Neuronal stem cell (in vitro differentiated cells): ENCODE results near the gene THBS4.

ENCODE experiments used
- DNase-seq: peaks from one replicate; pipeline ENCODE4 v3.0.0-alpha.2; 2013; ENCODE audit warnings: low spot score
- H2AFZ ChIP-seq: one replicate; pipeline ENCODE4 v1.6.1; 2013; ENCODE audit warnings: mild to moderate bottlenecking, low read length, inconsistent platforms
- H2AK5ac ChIP-seq: 2 replicates; pipeline ENCODE4 v1.6.1; 2013; ENCODE audit warnings: low read depth, mild to moderate bottlenecking, inconsistent platforms, low read length, moderate library complexity, mixed read lengths
- H2BK120ac ChIP-seq: 2 replicates; pipeline ENCODE4 v1.6.1; 2013; ENCODE audit warnings: low read depth, mild to moderate bottlenecking, inconsistent platforms, low read length, moderate library complexity, mixed read lengths
- H2BK12ac ChIP-seq: one replicate; pipeline ENCODE4 v1.6.1; 2013; ENCODE audit warnings: low read length, inconsistent platforms
- H2BK15ac ChIP-seq: 2 replicates; pipeline ENCODE4 v1.6.1; 2013; ENCODE audit warnings: mild to moderate bottlenecking, low read length, inconsistent platforms, mixed read lengths
- H2BK5ac ChIP-seq: one replicate; pipeline ENCODE4 v1.6.1; 2013; ENCODE audit warnings: inconsistent platforms, mild to moderate bottlenecking, low read length, moderate library complexity
- H3K14ac ChIP-seq: one replicate; pipeline ENCODE4 v1.6.1; 2013; ENCODE audit warnings: low read length, inconsistent platforms
- H3K18ac ChIP-seq: 2 replicates; pipeline ENCODE4 v1.6.1; 2013; ENCODE audit warnings: low read length, inconsistent platforms
- H3K23ac ChIP-seq: 2 replicates; pipeline ENCODE4 v1.6.1; 2013; ENCODE audit warnings: low read depth, mild to moderate bottlenecking, mixed read lengths, low read length, inconsistent platforms; ENCODE audit not compliant: poor library complexity
- H3K27ac ChIP-seq: replicated peaks from 3 replicates; pipeline ENCODE4 v1.5.1; 2013; ENCODE audit warnings: low read length, inconsistent platforms
- H3K27me3 ChIP-seq, 3 experiments: 2 replicates each; pipeline ENCODE4 v1.6.1; 2013; ENCODE audit warnings: low read length in 3 of 3, mild to moderate bottlenecking in 2 of 3, inconsistent platforms in 1 of 3, low read depth in 1 of 3, mixed read lengths in 1 of 3, moderate library complexity in 1 of 3; ENCODE audit not compliant: control insufficient read depth in 3 of 3, insufficient read depth in 3 of 3
- H3K36me3 ChIP-seq, 2 donors: replicated peaks in 1 of 2; 2 replicates each; pipeline ENCODE4 v1.6.1; 2013; ENCODE audit warnings: low read length in 2 of 2; ENCODE audit not compliant: control insufficient read depth in 2 of 2, insufficient read depth in 2 of 2
- H3K4ac ChIP-seq: 2 replicates; pipeline ENCODE4 v1.6.1; 2013; ENCODE audit warnings: inconsistent platforms, mild to moderate bottlenecking, low read length, moderate library complexity
- H3K4me1 ChIP-seq, 2 donors: 1 replicate in 1 of 2; 2 replicates in 1 of 2; pipeline ENCODE4 v1.6.1; 2013; ENCODE audit warnings: low read length in 2 of 2, low read depth in 1 of 2; ENCODE audit not compliant: control insufficient read depth in 2 of 2, insufficient read depth in 1 of 2
- H3K4me2 ChIP-seq: one replicate; pipeline ENCODE4 v1.6.1; 2013; ENCODE audit warnings: mild to moderate bottlenecking, low read length, inconsistent platforms; ENCODE audit not compliant: insufficient read depth, poor library complexity, severe bottlenecking
- H3K4me3 ChIP-seq, 2 donors: 2 replicates each; pipeline ENCODE4 v1.5.1; 2013; ENCODE audit warnings: low read length in 2 of 2, mild to moderate bottlenecking in 2 of 2, inconsistent platforms in 1 of 2, moderate library complexity in 1 of 2
- H3K79me1 ChIP-seq: one replicate; pipeline ENCODE4 v1.6.1; 2013; ENCODE audit warnings: low read depth, mild to moderate bottlenecking, inconsistent platforms, low read length, moderate library complexity
- H3K9ac ChIP-seq: one replicate; pipeline ENCODE4 v1.6.1; 2013; ENCODE audit warnings: mild to moderate bottlenecking, low read depth, low read length, inconsistent platforms; ENCODE audit not compliant: poor library complexity
- H3K9me3 ChIP-seq, 2 donors: replicated peaks in 1 of 2; 2 replicates each; pipeline versions ENCODE3 to v1.6.1; 2013; ENCODE audit warnings: low read length in 2 of 2, mild to moderate bottlenecking in 2 of 2, inconsistent platforms in 1 of 2, low read depth in 1 of 2, mixed read lengths in 1 of 2, moderate library complexity in 1 of 2; ENCODE audit not compliant: control insufficient read depth in 2 of 2, insufficient read depth in 1 of 2
- H4K8ac ChIP-seq: one replicate; pipeline ENCODE4 v1.6.1; 2013; ENCODE audit warnings: low read depth, mild to moderate bottlenecking, inconsistent platforms, low read length, moderate library complexity
- H4K91ac ChIP-seq: one replicate; pipeline ENCODE4 v1.6.1; 2013; ENCODE audit warnings: low read length, low read depth, mild to moderate bottlenecking, inconsistent platforms; ENCODE audit not compliant: poor library complexity
- WGBS, 2 donors: extraction: QIAGEN DNeasy Blood & Tissue Kit; methylation state at CpG; one replicate each; pipeline ENCODE4 v1.1.7; 2013; ENCODE audit warnings: missing lambda C conversion rate in 2 of 2, mixed read lengths in 1 of 2; ENCODE audit not compliant: insufficient read length in 2 of 2, insufficient replicate concordance in 1 of 2; ENCODE audit errors: extremely low coverage in 2 of 2; 5-methylcytosine and 5-hydroxymethylcytosine counted together

THBS4 gene

DNA sequence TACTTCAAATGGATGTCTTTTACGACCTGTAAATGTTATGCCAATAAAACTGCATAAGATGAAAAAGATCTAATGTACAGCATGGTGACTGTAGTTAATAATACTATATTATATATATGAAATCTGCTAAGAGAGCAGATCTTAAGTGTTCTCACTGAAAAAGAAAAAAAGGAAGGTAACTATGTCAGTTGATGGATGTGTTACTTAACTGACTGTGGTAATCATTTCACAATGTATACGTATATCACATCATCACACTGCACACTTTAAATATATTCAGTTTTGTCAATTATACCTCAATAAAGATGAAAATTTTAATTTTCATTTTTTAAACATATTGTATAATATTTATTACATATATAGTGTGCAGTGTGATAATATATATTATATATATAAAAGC is 31.9 kb downstream of the THBS4 start:
- Histone ChIP-seq H3K4me2 (no peak overlapping the region), H2BK120ac (no peak overlapping the region)

DNA sequence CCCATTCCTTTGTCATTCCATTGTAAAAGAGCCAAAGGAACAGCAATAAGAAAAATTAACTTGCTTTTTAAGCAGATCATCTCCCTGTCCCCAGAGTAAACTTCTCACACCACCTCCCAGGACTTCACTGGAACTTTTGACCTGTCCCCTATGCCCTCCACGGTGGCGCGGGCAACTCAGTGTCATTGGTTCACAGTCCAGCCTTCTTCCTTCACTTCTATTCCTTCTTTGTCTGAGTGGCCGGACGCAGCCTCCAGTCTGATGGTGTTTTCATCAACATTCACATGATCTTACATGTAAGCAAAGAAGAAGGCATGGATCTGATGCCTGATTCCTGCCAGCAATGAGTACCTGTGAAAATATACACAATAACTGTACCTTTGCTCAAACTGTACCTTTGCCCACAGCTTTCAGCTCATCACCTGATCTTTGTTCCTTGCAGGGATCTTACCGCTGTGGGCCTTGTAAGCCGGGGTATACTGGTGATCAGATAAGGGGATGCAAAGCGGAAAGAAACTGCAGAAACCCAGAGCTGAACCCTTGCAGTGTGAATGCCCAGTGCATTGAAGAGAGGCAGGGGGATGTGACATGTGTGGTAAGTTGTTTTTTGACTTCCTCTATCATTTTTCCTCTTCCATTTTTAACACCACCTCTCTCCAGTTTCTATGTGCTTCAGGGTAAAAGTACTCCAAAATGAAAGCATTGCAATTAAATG is 32.5 kb downstream of the THBS4 start:
- no peak overlapping the region for H4K8ac ChIP-seq
- H3K4me1 ChIP-seq = peaks cover 6 to 13% of the 10 kb centered on the region in 2 donors
- DNase-seq = no peak
- H3K27me3 ChIP-seq = no peaks in the 10 kb centered on the region
- H2BK120ac ChIP-seq = peak overlapping the region; percentile 9
- H2BK15ac ChIP-seq = no peak overlapping the region
- no peak overlapping the region for H3K27ac ChIP-seq
- H3K14ac ChIP-seq = no peak overlapping the region
- H2BK12ac ChIP-seq = no peak overlapping the region
- no peak overlapping the region for H3K4me3 ChIP-seq
- no peak overlapping the region for H2AFZ ChIP-seq
- no CpG with 5 or more reads among the region's 8 CpGs for WGBS, 2 donors
- no peak overlapping the region for H2AK5ac ChIP-seq
- no peaks in the 10 kb centered on the region for H3K79me1 ChIP-seq
- H3K4me2 ChIP-seq = no peak overlapping the region
- no peak overlapping the region for H3K18ac ChIP-seq
- no peak overlapping the region for H3K4ac ChIP-seq
- no peak overlapping the region for H4K91ac ChIP-seq
- no peak overlapping the region for H3K23ac ChIP-seq
- no peak overlapping the region for H2BK5ac ChIP-seq
- peaks cover 0 to 3% of the 10 kb centered on the region in 2 donors for H3K36me3 ChIP-seq
- no peaks in the 10 kb centered on the region for H3K9me3 ChIP-seq
- H3K9ac ChIP-seq = no peak overlapping the region

More for the DNA sequence above, 31.9 kb downstream of the THBS4 start:
- H3K36me3 ChIP-seq = no peaks in the 10 kb centered on the region
- H3K18ac ChIP-seq = no peak overlapping the region
- no peak overlapping the region for H2BK15ac ChIP-seq
- H3K9me3 ChIP-seq = no peaks in the 10 kb centered on the region
- no peak for DNase-seq
- no peaks in the 10 kb centered on the region for H3K79me1 ChIP-seq
- no peak overlapping the region for H2AK5ac ChIP-seq
- H3K27ac ChIP-seq = no peak overlapping the region
- H4K91ac ChIP-seq = no peak overlapping the region
- H3K14ac ChIP-seq = no peak overlapping the region
- H3K23ac ChIP-seq = no peak overlapping the region
- H2BK5ac ChIP-seq = no peak overlapping the region
- H2BK12ac ChIP-seq = no peak overlapping the region
- H3K4ac ChIP-seq = no peak overlapping the region
- H4K8ac ChIP-seq = no peak overlapping the region
- H3K27me3 ChIP-seq = no peaks in the 10 kb centered on the region
- no peak overlapping the region for H2AFZ ChIP-seq
- no CpG with 5 or more reads among the region's 2 CpGs for WGBS, 2 donors
- peaks cover 6 to 13% of the 10 kb centered on the region in 2 donors for H3K4me1 ChIP-seq
- no peak overlapping the region for H3K4me3 ChIP-seq
- H3K9ac ChIP-seq = no peak overlapping the region

DNA sequence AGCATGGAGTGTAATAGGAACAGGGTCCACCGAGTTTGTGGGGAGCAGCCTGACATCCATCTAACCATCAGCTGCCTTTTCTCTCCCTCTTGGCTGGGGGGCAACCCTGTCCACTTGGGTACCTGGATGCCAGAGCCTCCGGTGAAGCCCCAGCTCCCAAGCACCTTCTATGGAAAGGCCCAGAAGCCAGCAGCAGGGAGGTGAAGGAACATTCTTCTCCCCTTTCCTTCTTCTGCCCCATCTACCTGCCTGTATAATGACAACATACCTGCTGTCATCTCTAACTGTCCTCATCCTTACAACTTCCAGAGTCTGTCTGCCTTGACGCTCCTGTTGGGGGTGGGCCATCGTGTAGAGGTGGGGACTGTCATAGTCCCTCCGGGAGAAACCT is 33.1 kb downstream of the THBS4 start:
- Histone ChIP-seq H3K4me2 (no peak overlapping the region), H3K79me1 (no peaks in the 10 kb centered on the region), H3K27me3 (no peaks in the 10 kb centered on the region), H3K4me3 (no peak overlapping the region), H4K8ac (no peak overlapping the region), H3K18ac (no peak overlapping the region), H2AFZ (no peak overlapping the region), H2BK12ac (no peak overlapping the region), H3K4me1 (peaks cover 6 to 13% of the 10 kb centered on the region in 2 donors), H2BK120ac (no peak overlapping the region), H3K23ac (no peak overlapping the region), H2BK15ac (no peak overlapping the region), H3K27ac (no peak overlapping the region), H3K9me3 (no peaks in the 10 kb centered on the region), H2AK5ac (no peak overlapping the region), H3K14ac (no peak overlapping the region), H3K36me3 (peaks cover 0 to 3% of the 10 kb centered on the region in 2 donors), H3K4ac (no peak overlapping the region), H4K91ac (no peak overlapping the region), H2BK5ac (no peak overlapping the region), H3K9ac (no peak overlapping the region)
- no CpG with 5 or more reads among the region's 5 CpGs for WGBS, 2 donors
- no peak for DNase-seq

DNA sequence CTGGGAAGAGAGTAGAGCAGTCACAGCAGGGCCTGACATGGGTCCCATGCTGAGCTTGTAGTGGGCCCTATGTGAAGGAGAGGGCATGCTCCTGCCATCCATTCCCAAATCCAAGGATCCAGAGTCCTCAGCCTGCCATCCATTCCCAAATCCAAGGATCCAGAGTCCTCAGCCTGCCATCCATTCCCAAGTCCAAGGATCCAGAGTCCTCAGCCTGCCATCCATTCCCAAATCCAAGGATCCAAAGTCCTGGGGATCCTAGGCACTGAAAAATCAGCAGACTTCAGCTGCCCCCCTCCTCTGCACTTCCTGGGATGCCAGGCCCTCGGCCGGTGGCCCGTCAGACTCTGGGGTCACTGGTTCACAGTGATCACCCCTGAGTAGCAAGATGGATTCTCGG is 33.6 kb downstream of the THBS4 start:
- H2BK120ac ChIP-seq = no peak overlapping the region
- H3K36me3 ChIP-seq = peaks cover 0 to 3% of the 10 kb centered on the region in 2 donors
- WGBS, 2 donors = no CpG with 5 or more reads among the region's 4 CpGs
- no peak for DNase-seq
- no peak overlapping the region for H3K23ac ChIP-seq
- no peak overlapping the region for H2BK12ac ChIP-seq
- H3K9ac ChIP-seq = no peak overlapping the region
- no peak overlapping the region for H2BK5ac ChIP-seq
- H3K27me3 ChIP-seq = no peaks in the 10 kb centered on the region
- H3K18ac ChIP-seq = no peak overlapping the region
- H3K14ac ChIP-seq = no peak overlapping the region
- H3K4me1 ChIP-seq = peaks cover 6 to 13% of the 10 kb centered on the region in 2 donors
- no peak overlapping the region for H3K4me3 ChIP-seq
- H2BK15ac ChIP-seq = no peak overlapping the region
- H3K9me3 ChIP-seq = no peaks in the 10 kb centered on the region
- no peak overlapping the region for H2AFZ ChIP-seq
- no peak overlapping the region for H4K8ac ChIP-seq
- H3K79me1 ChIP-seq = no peaks in the 10 kb centered on the region
- peak overlapping the region; percentile 18 for H2AK5ac ChIP-seq
- no peak overlapping the region for H3K4me2 ChIP-seq
- H4K91ac ChIP-seq = no peak overlapping the region
- H3K4ac ChIP-seq = no peak overlapping the region
- no peak overlapping the region for H3K27ac ChIP-seq
